HFF-Myc (cell line): ENCODE results near the gene SHROOM2.
A peak's percentile ranks its signal among the peaks of the same experiment; 100 is the strongest.

Experiments used
- DNase-seq: peaks from one replicate; pipeline ENCODE4 v3.0.0-alpha.2; 2011; ENCODE audit warnings: low read depth; ENCODE audit errors: extremely low read depth
- H3K4me3 ChIP-seq: replicated peaks from 2 replicates; pipeline ENCODE4 v1.5.1; 2011; ENCODE audit warnings: low read depth, mild to moderate bottlenecking, control low read depth, low read length
- TF ChIP-seq, protein P1 (sequence below): IDR thresholded peaks from 2 replicates; pipeline ENCODE4 v1.5.1; 2012; ENCODE audit warnings: mild to moderate bottlenecking, low read depth, low read length, control low read depth; ENCODE audit errors: missing control alignments

The SHROOM2 gene

DNA sequence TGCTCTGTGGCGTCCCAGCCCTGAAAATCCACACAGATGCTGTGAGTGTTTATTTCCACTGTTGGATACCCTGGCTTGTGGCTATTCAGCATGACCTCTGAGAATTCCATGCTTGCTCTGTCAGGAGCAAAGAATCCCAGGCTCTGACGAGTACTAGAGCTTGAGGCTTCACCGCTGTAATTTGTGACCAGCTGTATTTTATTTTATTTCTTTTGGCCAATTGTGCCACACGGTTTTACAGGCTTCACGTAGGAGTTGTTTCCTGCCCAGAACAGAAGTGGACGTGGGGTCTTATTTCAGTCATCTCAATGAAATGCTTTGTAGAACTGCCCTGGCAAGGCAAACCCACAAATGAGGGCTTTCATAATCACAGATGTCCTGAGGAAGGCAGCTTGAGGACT lies 111.5 kb downstream of the SHROOM2 start:
- peak; percentile 63 for DNase-seq
- TF ChIP-seq, protein P1, sequence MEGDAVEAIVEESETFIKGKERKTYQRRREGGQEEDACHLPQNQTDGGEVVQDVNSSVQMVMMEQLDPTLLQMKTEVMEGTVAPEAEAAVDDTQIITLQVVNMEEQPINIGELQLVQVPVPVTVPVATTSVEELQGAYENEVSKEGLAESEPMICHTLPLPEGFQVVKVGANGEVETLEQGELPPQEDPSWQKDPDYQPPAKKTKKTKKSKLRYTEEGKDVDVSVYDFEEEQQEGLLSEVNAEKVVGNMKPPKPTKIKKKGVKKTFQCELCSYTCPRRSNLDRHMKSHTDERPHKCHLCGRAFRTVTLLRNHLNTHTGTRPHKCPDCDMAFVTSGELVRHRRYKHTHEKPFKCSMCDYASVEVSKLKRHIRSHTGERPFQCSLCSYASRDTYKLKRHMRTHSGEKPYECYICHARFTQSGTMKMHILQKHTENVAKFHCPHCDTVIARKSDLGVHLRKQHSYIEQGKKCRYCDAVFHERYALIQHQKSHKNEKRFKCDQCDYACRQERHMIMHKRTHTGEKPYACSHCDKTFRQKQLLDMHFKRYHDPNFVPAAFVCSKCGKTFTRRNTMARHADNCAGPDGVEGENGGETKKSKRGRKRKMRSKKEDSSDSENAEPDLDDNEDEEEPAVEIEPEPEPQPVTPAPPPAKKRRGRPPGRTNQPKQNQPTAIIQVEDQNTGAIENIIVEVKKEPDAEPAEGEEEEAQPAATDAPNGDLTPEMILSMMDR = no peak
- no peak overlapping the region for H3K4me3 ChIP-seq

DNA sequence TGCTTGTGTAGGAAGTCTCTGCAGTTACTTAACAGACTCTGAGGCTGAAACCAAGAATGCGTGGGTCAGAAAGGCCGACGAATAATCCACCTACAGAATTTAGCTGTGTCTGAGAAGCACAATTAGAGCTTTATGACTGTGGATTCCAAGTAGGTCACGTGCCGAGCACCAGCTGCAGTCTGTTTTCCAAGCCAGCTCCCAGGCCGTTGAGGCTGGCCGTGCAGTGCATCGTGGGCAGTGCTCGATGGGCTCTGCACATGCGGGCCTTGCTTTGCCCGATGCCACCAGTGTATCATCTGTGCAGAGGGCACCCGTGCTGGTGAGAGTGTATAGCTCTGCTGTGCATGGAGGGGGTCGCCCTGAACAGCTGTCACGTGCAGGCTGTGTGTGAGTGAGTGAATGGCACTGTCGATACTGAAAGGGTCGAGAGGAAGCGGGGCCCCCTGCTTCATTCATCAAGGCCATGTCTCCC lies 113.4 kb downstream of the SHROOM2 start:
- no peak overlapping the region for H3K4me3 ChIP-seq
- no peak for DNase-seq
- TF ChIP-seq, protein P1 = no peak

DNA sequence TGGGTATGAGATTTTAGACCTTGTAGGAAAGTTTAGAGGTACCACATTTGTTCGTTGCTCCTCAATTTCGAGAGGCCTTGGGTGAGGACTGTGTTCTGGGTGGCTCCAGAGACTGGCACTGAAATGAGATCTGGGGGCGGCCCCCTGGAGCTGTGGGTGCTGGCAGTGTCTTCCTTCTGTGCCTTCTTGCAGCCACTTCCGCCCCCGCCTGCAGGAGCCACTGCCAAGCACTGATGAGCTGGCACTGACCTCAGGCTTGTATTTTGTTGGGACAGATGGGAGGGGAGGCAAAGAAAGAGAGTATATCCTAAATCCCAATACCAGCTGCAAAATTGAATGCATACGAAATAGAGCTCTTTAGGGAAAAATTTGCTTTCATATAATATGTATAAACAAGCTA lies 116.4 kb downstream of the SHROOM2 start:
- H3K4me3 ChIP-seq = no peak overlapping the region
- TF ChIP-seq, protein P1 = no peak
- no peak for DNase-seq

DNA sequence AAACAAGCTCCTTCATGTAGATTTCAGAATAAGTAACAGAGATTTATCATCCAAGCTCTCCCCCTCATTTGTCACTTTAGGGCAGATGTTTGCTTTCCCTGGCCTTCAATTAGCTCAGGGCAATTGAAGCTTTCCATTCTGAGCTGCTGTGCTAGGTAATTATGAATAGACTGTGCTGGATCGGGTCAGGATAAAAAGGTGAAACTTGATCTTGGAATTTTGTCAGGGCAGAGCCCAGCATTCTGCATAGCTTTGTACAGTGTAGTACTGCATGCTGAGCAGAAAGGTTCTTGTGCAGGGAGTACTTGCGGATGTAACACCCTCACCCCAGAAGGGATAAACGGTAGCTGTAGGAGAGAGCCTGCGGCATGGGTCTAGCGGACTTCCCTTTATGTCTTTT lies 116.9 kb downstream of the SHROOM2 start:
- TF ChIP-seq, protein P1 = no peak
- no peak for DNase-seq
- H3K4me3 ChIP-seq = no peak overlapping the region

DNA sequence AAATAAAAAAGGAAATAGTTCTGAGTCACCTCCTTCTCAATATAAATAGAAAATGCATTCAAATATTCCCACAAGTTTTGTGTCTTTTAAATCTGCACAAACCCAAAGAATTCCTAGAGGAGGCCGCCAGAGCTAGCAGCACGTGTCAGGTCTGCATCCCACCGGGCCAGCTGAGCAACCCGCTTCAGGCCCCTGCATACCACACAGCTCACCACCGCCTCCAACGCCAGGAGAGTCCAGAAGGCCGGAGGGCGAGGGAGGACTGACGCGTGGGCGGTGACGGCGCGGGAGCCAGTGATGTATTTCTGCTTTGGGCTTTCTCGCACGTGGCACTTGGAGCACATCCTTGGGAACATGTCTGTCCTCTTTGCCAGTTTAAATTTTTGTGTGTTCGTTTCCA lies 119.1 kb downstream of the SHROOM2 start:
- TF ChIP-seq, protein P1 = no peak
- no peak for DNase-seq
- H3K4me3 ChIP-seq = no peak overlapping the region

DNA sequence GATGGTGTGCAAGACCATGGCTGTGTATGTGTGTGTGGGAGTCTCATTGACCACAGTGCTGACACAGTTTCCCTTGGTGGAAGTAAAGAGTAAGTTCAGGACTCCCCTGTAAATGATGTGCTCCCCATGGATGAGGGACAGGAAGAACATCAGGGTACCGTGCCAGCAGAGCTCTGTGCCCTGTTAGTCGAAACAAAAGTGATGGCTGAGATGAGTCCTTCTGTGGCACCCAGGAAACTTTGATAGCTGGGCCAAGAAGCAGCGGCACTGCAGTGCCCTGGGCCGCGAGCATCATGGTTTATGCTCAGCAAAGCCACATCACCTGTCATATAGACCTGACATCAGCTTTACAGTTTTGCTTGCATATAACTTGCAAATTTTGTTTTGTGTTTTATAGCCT lies 119.5 kb downstream of the SHROOM2 start:
- TF ChIP-seq, protein P1 = no peak
- H3K4me3 ChIP-seq = no peak overlapping the region
- DNase-seq = no peak

DNA sequence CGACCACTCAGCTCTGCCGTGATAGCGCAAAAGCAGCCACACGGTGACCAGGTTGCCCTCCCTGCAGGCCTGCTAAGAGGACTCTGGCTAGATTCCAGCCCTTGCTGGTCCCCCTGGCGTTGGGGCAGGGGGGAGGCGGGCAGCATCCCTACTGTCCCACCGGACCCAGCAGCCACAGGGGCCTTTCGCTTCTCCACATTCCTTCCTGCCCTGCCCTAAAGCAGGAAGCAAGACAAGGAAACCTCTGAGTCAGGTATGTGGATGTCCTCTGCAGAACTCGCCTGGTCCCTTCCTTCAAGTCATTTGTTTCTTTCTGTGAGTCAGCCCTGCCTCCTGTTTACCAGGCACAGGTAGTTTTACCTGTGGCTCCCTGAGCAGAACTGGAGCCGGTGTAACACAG lies 120.7 kb downstream of the SHROOM2 start:
- H3K4me3 ChIP-seq = no peak overlapping the region
- TF ChIP-seq, protein P1 = no peak
- no peak for DNase-seq
